Right cardiac atrium (tissue), 5 donors: ENCODE data around the gene SLC5A12. TPM values are rescaled to one million over a fixed set of nuclear protein-coding genes. Genes with fewer than 3 reads are reported as not detected.
A peak's percentile ranks its signal among the peaks of the same experiment; 100 is the strongest.

Source experiments
- ATAC-seq, 2 donors: fragments of 200-7000 bp; cut with Tn5 transposase; one replicate each; pipeline versions ENCODE4 v1.8.0 to v1.9.1; 2020; ENCODE audit warnings: moderate library complexity in 2 of 2, mild to moderate bottlenecking in 1 of 2
- DNase-seq, 3 donors: peaks; one replicate each; pipeline ENCODE4 v3.0.0-alpha.2; 2020
- H3K27ac ChIP-seq: one replicate; pipeline ENCODE4 v1.5.1; 2013; ENCODE audit warnings: mild to moderate bottlenecking, low read length, control low read depth, moderate library complexity
- H3K27me3 ChIP-seq: one replicate; pipeline ENCODE4 v1.6.1; 2013; ENCODE audit not compliant: control insufficient read depth, insufficient read depth
- H3K4me1 ChIP-seq: one replicate; pipeline ENCODE4 v1.6.1; 2013; ENCODE audit warnings: low read length; ENCODE audit not compliant: control insufficient read depth, insufficient read depth
- H3K4me3 ChIP-seq: one replicate; pipeline ENCODE4 v1.5.1; 2013; ENCODE audit warnings: low read length, control low read depth
- H3K9me3 ChIP-seq: one replicate; pipeline ENCODE4 v1.6.1; 2013; ENCODE audit warnings: low read length; ENCODE audit not compliant: control insufficient read depth
- WGBS: extraction: QIAGEN DNeasy Blood & Tissue Kit; methylation state at CpG from one replicate; pipeline ENCODE4 v1.1.7; 2013; 5-methylcytosine and 5-hydroxymethylcytosine counted together
- intact Hi-C, 4 donors: fragments of 100-400 bp; cut with DNase I; formaldehyde crosslinking; loops; one replicate each; pipeline versions ENCODE4 v1.11.0 to v1.14.0; 2022 to 2023
- polyA plus RNA-seq: library from polyadenylated mRNA; stranded (reverse); fragments of 200-250 nt; gene quantifications from one replicate; pipeline ENCODE4 v1.2.3, GENCODE V29; 2013
- total RNA-seq, 4 donors: library from RNA; stranded (reverse); fragmentation: NEBNext Ultra II Directional; extraction: Animal tissue kit (Norgen Biotek cat#: 25700); gene quantifications; one replicate each; pipeline ENCODE4 v1.2.1, GENCODE V29; 2021
- donor health status: healthy with polysubstance abuse.
- donor health status: DM: no; HTN: yes; CAD: no.
- donor health status: DM: no; HTN: no; CAD: no.
- donor health status: DM: no; HTN: yes; CAD: no; lungs with severe emphysema.
- donor health status: DM: yes; HTN: yes; CAD: no.

The SLC5A12 gene
- total and polyA plus RNA-seq, 5 donors: 4.4 to 18.5 (median 12.1) TPM

DNA sequence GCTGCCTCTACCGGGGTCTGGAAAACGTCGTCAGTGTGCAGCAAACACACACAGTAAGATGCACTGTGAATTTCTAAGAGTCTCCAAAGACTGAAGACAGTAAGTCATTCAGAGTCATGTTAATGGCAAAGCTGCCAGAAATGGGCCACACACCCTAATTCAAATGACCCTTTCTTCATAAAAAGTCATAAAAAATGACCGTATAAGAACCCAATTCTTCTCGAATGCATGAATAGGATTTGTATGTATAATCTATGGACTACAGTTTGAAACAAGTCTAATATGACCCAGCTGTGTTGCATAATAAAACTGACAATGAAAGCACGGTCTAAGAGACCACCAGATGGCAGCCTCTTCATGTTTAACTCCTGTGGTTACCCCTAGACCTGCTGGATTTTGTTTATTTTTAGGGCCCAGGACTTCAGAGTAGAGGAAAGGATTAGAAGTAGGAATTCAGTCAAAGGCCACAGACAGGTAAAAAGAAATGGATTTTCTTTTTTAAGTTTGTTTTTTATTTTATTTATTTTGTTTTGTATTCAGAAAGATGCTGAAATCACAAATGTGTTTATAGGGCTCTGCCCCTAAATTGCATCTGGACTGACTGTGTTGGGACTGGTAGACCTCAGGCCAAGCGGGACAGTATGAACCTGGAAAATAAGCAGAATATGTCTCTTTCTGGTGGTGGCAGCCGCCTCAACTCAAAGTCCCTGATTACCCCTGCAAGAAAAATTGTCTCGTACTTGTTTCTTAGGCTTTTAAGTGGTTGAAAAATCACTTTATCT, 32.1 kb upstream of the SLC5A12 start:
- ATAC-seq: peak; percentile 79 to 91
- Histone ChIP-seq H3K27me3 (no peaks in the 10 kb centered on the region), H3K27ac (no peak overlapping the region), H3K9me3 (no peaks in the 10 kb centered on the region), H3K4me3 (no peak overlapping the region), H3K4me1 (no peaks in the 10 kb centered on the region)
- peak; percentile 20 to 43 (median 30) for DNase-seq
- WGBS: 31% methylated on average over 9 of the region's 9 CpGs
- intact Hi-C loops: loop anchor here in 3 of 4 donors (5.0 to 10.0 kb wide), 3 partner anchors 371 to 403 kb away; no protein-coding TSS in a partner anchor

DNA sequence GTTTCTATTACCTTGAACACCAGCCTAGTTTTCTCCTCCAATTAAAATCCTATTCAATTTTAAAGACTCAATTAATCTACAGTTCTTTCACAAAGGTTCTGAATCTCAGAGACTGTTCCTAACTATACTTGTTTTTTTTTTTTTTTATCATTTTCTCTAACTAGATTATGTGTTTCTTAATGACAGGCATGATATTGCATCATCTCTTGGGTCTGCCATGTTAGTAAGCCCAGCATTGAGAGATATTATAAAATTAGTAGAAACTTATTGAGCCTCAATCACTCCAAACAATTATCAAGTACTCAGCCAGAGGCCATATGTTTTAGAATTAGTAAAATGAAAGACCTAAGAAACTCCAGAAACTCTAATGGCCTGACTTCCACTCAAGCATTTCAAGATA, 28.1 kb upstream of the SLC5A12 start:
- intact Hi-C loops: loop anchor here in 3 of 4 donors (5.0 to 10.0 kb wide), 3 partner anchors 375 to 407 kb away; no protein-coding TSS in a partner anchor
- Histone ChIP-seq H3K4me3 (no peak overlapping the region), H3K27me3 (no peaks in the 10 kb centered on the region), H3K9me3 (no peaks in the 10 kb centered on the region), H3K4me1 (no peaks in the 10 kb centered on the region), H3K27ac (no peak overlapping the region)
- DNase-seq (no peak), ATAC-seq (no peak)

- no peak overlapping the region for H3K4me3 ChIP-seq
Observed at GRCh38 chr11:26743622-26744021, 21.8 kb upstream of the SLC5A12 start.

DNA sequence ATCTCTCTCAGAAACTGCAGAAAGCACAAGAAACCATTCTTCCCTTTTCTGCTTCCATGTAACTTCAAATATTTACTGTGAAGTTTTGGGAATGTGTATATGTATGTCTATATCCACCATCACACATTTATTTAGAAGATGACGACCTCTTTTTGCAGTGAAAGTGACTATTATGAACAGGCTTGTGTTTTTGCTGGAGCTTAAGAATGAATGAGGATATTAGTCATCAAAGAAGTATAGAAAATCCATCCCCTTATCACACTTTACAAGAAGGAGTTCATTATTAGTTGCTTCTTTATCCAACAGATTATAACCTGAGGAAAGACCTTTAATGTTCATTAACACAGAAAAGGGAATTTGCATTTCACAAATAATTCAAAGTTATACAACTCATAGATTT, 21.1 kb upstream of the SLC5A12 start:
- intact Hi-C loops: no loop called here
- H3K27me3 ChIP-seq: no peaks in the 10 kb centered on the region
- WGBS: 0% methylated on average over 1 of the region's 1 CpG
- no peak for ATAC-seq
- no peak for DNase-seq
- no peak overlapping the region for H3K4me3 ChIP-seq
- no peaks in the 10 kb centered on the region for H3K9me3 ChIP-seq
- H3K27ac ChIP-seq: no peak overlapping the region
- no peaks in the 10 kb centered on the region for H3K4me1 ChIP-seq

More at GRCh38 chr11:26743622-26744021, 21.8 kb upstream of the SLC5A12 start:
- ATAC-seq (no peak), DNase-seq (no peak)
- no peaks in the 10 kb centered on the region for H3K4me1 ChIP-seq
- intact Hi-C loops: no loop called here
- H3K27ac ChIP-seq: no peak overlapping the region
- H3K27me3 ChIP-seq: no peaks in the 10 kb centered on the region
- H3K9me3 ChIP-seq: no peaks in the 10 kb centered on the region

DNA sequence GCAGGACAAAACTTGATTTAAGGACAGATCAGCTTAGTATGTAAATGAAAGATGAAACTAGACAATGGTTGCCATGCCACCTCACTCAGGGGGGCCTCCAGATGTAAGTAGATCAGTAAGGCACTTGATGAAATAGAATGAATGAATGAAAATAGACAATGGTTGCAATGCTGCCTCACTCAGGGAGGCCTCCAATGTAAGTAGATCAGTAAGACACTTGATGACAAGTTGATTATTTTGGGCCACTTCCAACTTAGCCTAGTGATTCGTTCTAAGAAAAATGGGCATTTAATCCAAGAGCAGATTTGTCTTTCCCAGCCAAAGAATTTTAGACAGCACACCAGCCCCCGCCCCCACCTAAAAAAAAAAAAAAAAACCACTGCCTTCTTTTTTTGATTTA, 19.2 kb upstream of the SLC5A12 start:
- intact Hi-C loops: no loop called here
- WGBS: 23% methylated on average over 2 of the region's 2 CpGs
- Histone ChIP-seq H3K27me3 (no peaks in the 10 kb centered on the region), H3K27ac (no peak overlapping the region), H3K9me3 (no peaks in the 10 kb centered on the region), H3K4me3 (no peak overlapping the region), H3K4me1 (no peaks in the 10 kb centered on the region)
- no peak for DNase-seq
- no peak for ATAC-seq

DNA sequence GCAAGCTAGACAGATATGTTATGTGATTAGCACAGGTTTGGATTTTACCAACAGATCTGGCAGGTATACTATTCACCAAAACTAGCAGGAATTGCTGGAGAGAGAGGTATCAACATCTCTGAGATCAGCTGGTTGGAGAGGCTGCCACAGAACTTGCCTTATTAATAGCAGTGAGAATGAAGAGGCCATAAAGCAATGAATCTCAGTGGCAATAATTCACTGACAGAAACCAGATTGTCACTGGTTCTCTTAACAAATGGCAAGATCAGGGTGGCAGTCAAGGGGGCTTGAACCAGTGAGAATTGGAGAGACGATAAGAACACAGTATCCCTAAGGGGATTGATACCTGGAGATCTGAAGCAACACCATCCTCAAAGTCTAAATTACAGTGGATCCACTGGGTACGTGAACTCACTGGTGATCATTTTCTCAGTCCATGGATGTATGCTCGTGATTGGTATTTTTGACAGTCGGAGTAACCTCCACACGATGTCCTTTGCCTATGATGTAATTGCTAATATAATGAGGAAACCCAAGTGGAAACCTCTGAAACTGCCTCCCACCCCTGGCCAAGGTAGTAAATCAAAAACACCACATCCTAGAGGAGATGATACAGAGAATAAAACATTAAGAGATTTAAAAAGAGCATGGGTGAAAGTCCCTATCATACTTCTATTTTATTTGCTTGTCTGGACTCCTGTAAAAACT, 17.7 kb upstream of the SLC5A12 start:
- Histone ChIP-seq H3K27ac (no peak overlapping the region), H3K9me3 (no peaks in the 10 kb centered on the region), H3K4me3 (no peak overlapping the region), H3K4me1 (no peaks in the 10 kb centered on the region), H3K27me3 (no peaks in the 10 kb centered on the region)
- intact Hi-C loops: no loop called here
- DNase-seq: no peak
- WGBS: 91% methylated on average over 5 of the region's 5 CpGs
- no peak for ATAC-seq

DNA sequence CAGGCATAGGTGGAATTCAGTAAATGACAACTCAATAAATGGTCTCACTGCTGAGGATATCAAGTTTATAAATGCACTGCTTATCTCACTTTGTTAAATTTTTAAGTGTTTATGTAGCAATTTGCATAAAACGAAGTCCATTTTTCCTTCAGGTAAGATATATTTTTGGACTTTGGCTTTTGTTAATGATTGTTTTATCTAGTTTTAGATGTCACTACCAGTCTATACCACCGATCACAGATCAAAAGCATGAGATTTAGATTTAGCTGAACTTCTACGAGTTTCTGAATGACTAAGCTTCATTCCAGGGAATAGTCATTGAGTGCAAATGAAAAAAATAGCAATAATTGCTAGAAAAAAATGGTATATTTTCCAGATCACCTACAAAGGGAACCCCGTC, 12.8 kb upstream of the SLC5A12 start:
- H3K4me3 ChIP-seq: no peak overlapping the region
- no peaks in the 10 kb centered on the region for H3K4me1 ChIP-seq
- ATAC-seq: no peak
- no peaks in the 10 kb centered on the region for H3K27me3 ChIP-seq
- intact Hi-C loops: no loop called here
- WGBS: 82% methylated on average over 4 of the region's 4 CpGs
- H3K27ac ChIP-seq: no peak overlapping the region
- peaks cover 2% of the 10 kb centered on the region for H3K9me3 ChIP-seq
- DNase-seq: no peak

GRCh38 chr11:26731084-26731456, 9.2 kb upstream of the SLC5A12 start:
- no peak overlapping the region for H3K4me3 ChIP-seq
- ATAC-seq: no peak
- H3K9me3 ChIP-seq: peaks cover 2% of the 10 kb centered on the region
- H3K27me3 ChIP-seq: no peaks in the 10 kb centered on the region
- no peaks in the 10 kb centered on the region for H3K4me1 ChIP-seq
- no peak overlapping the region for H3K27ac ChIP-seq
- 43% methylated on average over 1 of the region's 1 CpG for WGBS
- DNase-seq: no peak
- intact Hi-C loops: no loop called here

GRCh38 chr11:26730414-26731083, 8.7 kb upstream of the SLC5A12 start:
- intact Hi-C loops: no loop called here
- H3K27me3 ChIP-seq: no peaks in the 10 kb centered on the region
- H3K9me3 ChIP-seq: peaks cover 2% of the 10 kb centered on the region
- 14% methylated on average over 4 of the region's 4 CpGs for WGBS
- H3K27ac ChIP-seq: no peak overlapping the region
- ATAC-seq: peak; percentile 62 to 66
- DNase-seq: no peak
- no peaks in the 10 kb centered on the region for H3K4me1 ChIP-seq
- H3K4me3 ChIP-seq: no peak overlapping the region

DNA sequence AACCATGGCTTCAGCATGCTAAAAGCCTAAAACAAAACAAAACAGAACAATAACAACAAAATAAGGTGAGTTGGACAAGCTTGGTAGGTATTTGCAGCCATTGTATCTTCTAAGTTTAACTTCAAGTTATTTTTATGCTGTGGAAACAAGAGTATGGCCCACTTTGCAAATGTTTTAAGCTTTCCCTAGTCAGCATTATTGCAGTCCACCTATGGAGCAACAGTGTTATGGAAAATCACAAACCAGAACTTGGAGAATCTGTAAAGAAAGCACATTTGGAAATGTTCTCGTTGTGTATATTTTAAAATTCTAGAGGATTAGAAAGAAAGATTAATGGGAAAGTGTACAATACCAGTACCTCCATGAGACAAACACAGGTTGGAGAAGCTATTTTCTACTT, 7.4 kb upstream of the SLC5A12 start:
- 80% methylated on average over 1 of the region's 1 CpG for WGBS
- Histone ChIP-seq H3K27ac (no peak overlapping the region), H3K4me1 (no peaks in the 10 kb centered on the region), H3K4me3 (no peak overlapping the region), H3K27me3 (no peaks in the 10 kb centered on the region), H3K9me3 (peaks cover 2% of the 10 kb centered on the region)
- DNase-seq: no peak
- intact Hi-C loops: no loop called here
- ATAC-seq: no peak

DNA sequence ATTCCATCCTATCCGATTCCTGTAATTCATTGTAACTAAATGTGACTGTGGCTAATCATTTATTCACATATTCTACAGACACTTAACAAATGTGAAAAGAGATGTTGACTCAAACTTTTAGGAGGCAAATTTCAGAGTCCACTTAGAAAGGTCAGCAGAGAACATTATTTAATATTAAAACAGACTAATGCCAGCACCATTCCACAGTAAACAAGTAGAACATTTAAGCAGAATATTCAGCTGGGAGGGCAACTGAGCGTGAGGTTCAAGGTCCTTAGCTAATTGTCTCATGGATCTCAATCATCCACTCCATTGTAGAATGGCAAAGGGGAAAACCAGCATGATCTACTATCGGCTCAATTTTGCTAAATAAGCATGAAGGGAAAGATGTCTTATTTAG, 5.1 kb upstream of the SLC5A12 start:
- H3K9me3 ChIP-seq: no peaks in the 10 kb centered on the region
- no peak overlapping the region for H3K4me3 ChIP-seq
- no peaks in the 10 kb centered on the region for H3K4me1 ChIP-seq
- 92% methylated on average over 3 of the region's 3 CpGs for WGBS
- DNase-seq: no peak
- intact Hi-C loops: no loop called here
- ATAC-seq: no peak
- no peaks in the 10 kb centered on the region for H3K27me3 ChIP-seq
- H3K27ac ChIP-seq: no peak overlapping the region
